Peyer's patch (tissue), 4 donors: Measurements from ENCODE around the gene REN.

Source experiments
- CTCF ChIP-seq, 6 experiments: fragments of 450-650 bp in 4 of 6; fragments of 200-600 bp in 2 of 6; sonication (generic) in 1 of 6; IDR thresholded peaks; one replicate each; pipeline ENCODE4 v1.5.1; 2017 to 2019; ENCODE audit warnings: antibody characterized with exemption in 6 of 6, mild to moderate bottlenecking in 3 of 6, moderate library complexity in 1 of 6
- POLR2A ChIP-seq, 2 donors: fragments of 450-650 bp; IDR thresholded peaks; one replicate each; pipeline ENCODE4 v1.5.1; 2017; ENCODE audit warnings: antibody characterized with exemption in 2 of 2, mild to moderate bottlenecking in 2 of 2, moderate library complexity in 2 of 2

- TF ChIP-seq CTCF (IDR thresholded peaks at IDR 0.05) (no peak), POLR2A (IDR thresholded peaks at IDR 0.05) (no peak)
Observed at GRCh38 chr1:204142032-204142974, 23.8 kb downstream of the REN start.
